Activated CD4-positive, alpha-beta memory T cell treated with anti-CD3 and anti-CD28 coated beads for 36 hours (primary cell): ENCODE measurements around the gene MS4A18. TPM values are rescaled to one million over a fixed set of nuclear protein-coding genes. Genes with fewer than 3 reads are reported as not detected.

ENCODE experiments used
- CTCF ChIA-PET: fragments of 350-600 bp; sonication (Branson Sonifier 250); formaldehyde crosslinking; loops from one replicate; lab custom pipeline; 2021; ENCODE audit warnings: antibody characterized with exemption, inconsistent platforms; lab: Charles Lee
- POLR2A ChIA-PET: fragments of 350-600 bp; sonication (Branson Sonifier 250); formaldehyde crosslinking; loops from one replicate; lab custom pipeline; 2021; ENCODE audit warnings: antibody characterized with exemption; lab: Charles Lee
- DNase-seq: peaks from one replicate; pipeline ENCODE4 v3.0.0-alpha.2; 2020
- H3K27ac Mint-ChIP-seq: one replicate; pipeline ENCODE4 v1.8.0; 2021; ENCODE audit warnings: mixed read lengths
- H3K27me3 Mint-ChIP-seq: one replicate; pipeline ENCODE4 v1.8.0; 2021; ENCODE audit warnings: mixed read lengths
- H3K36me3 Mint-ChIP-seq: one replicate; pipeline ENCODE4 v1.8.0; 2021; ENCODE audit warnings: mixed read lengths
- H3K4me1 Mint-ChIP-seq: one replicate; pipeline ENCODE4 v1.8.0; 2021; ENCODE audit warnings: low read depth, mixed read lengths
- H3K4me3 Mint-ChIP-seq: one replicate; pipeline ENCODE4 v1.8.0; 2021; ENCODE audit warnings: mild to moderate bottlenecking, mixed read lengths
- H3K9me3 Mint-ChIP-seq: one replicate; pipeline ENCODE4 v1.8.0; 2021; ENCODE audit warnings: mixed read lengths
- intact Hi-C: fragments of 100-400 bp; cut with micrococcal nuclease; formaldehyde crosslinking; loops from one replicate; pipeline ENCODE4 v1.15.1; 2023
- total RNA-seq, 2 experiments: library from RNA; stranded (reverse); gene quantifications; one replicate each; pipeline ENCODE4 v1.2.3, GENCODE V29; 2021

MS4A18 gene
- total RNA-seq, 2 experiments from 2014 or later, result not detected

GRCh38 chr11:60771146-60771545 lies 46.6 kb downstream of the MS4A18 start:
- H3K27ac Mint-ChIP-seq, result no peak overlapping the region
- CTCF ChIA-PET, result interaction anchor here (1.8 kb wide), 1 partner anchor 8 kb away, joined by 6 read pairs; no protein-coding TSS in a partner anchor
- no peak for DNase-seq
- peaks cover 8% of the 10 kb centered on the region for H3K27me3 Mint-ChIP-seq
- intact Hi-C loops, result no loop called here
- H3K36me3 Mint-ChIP-seq, result no peaks in the 10 kb centered on the region
- no peak overlapping the region for H3K4me3 Mint-ChIP-seq
- H3K4me1 Mint-ChIP-seq, result peaks cover 10% of the 10 kb centered on the region
- no peaks in the 10 kb centered on the region for H3K9me3 Mint-ChIP-seq
- POLR2A ChIA-PET, result no interaction called here

DNA sequence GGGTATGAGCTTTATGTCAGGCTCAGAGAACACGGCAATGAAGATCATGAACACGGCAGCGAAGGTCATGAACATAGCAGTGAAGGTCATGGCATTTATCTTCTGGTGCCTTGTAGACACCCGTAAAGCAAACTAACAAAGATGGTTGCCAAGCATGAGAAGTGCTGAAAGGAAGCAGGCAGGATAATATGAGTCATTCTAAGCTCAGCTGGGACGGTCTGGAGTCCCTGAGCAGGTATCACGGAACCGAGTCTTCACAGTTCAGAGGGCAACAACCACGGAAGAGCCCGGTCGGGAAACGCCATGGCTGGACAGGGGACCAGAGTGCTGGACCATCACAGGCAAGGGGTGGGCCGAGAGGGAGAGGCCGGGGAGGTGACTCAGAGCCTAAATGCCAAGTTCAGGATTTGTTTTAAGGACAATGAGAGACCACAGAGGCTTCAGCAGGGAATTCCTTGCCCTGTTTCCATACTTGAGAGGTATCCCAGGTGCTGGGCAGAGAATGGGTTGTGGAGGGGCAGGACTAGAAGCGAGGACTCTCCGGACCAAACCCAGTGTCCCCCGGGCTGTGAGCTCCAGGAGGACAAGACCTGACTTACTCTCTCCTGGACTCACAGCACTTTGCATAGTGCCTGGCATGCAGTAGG lies 47.5 kb downstream of the MS4A18 start:
- H3K4me3 Mint-ChIP-seq, result no peak overlapping the region
- peaks cover 10% of the 10 kb centered on the region for H3K4me1 Mint-ChIP-seq
- H3K36me3 Mint-ChIP-seq, result no peaks in the 10 kb centered on the region
- DNase-seq, result no peak
- CTCF ChIA-PET, result interaction anchor here (1.0 to 1.8 kb wide), 2 partner anchors 9 to 59 kb away, joined by 4 to 6 read pairs; no protein-coding TSS in a partner anchor
- intact Hi-C loops, result no loop called here
- H3K27ac Mint-ChIP-seq, result no peak overlapping the region
- H3K27me3 Mint-ChIP-seq, result peaks cover 6% of the 10 kb centered on the region
- POLR2A ChIA-PET, result interaction anchor here (0.9 kb wide), 1 partner anchor 9 kb away, joined by 3 read pairs; no protein-coding TSS in a partner anchor
- H3K9me3 Mint-ChIP-seq, result no peaks in the 10 kb centered on the region

GRCh38 chr11:60772666-60773065 lies 48.1 kb downstream of the MS4A18 start:
- CTCF ChIA-PET, result interaction anchor here (1.8 kb wide), 1 partner anchor 10 kb away, joined by 6 read pairs; no protein-coding TSS in a partner anchor
- H3K27me3 Mint-ChIP-seq, result peaks cover 4% of the 10 kb centered on the region

GRCh38 chr11:60774726-60775125 lies 50.2 kb downstream of the MS4A18 start:
- peaks cover 10% of the 10 kb centered on the region for H3K4me1 Mint-ChIP-seq
- no peaks in the 10 kb centered on the region for H3K9me3 Mint-ChIP-seq
- ChIA-PET CTCF (interaction anchor here (0.6 to 4.0 kb wide), 17 partner anchors 10 to 413 kb away, joined by 3 to 56 read pairs (median 3); no protein-coding TSS in a partner anchor), POLR2A (no interaction called here)
- DNase-seq, result no peak
- peaks cover 4% of the 10 kb centered on the region for H3K27me3 Mint-ChIP-seq
- no peak overlapping the region for H3K4me3 Mint-ChIP-seq
- H3K36me3 Mint-ChIP-seq, result no peaks in the 10 kb centered on the region
- H3K27ac Mint-ChIP-seq, result no peak overlapping the region
- intact Hi-C loops, result loop anchor here (2.0 to 5.0 kb wide), 2 partner anchors 56 to 123 kb away; no protein-coding TSS in a partner anchor

More at GRCh38 chr11:60772666-60773065, 48.1 kb downstream of the MS4A18 start:
- Mint-ChIP-seq H3K9me3 (no peaks in the 10 kb centered on the region), H3K4me1 (peaks cover 10% of the 10 kb centered on the region), H3K4me3 (no peak overlapping the region), H3K36me3 (no peaks in the 10 kb centered on the region), H3K27ac (no peak overlapping the region)
- intact Hi-C loops, result no loop called here
- no peak for DNase-seq
- POLR2A ChIA-PET, result interaction anchor here (0.9 kb wide), 1 partner anchor 9 kb away, joined by 3 read pairs; no protein-coding TSS in a partner anchor

DNA sequence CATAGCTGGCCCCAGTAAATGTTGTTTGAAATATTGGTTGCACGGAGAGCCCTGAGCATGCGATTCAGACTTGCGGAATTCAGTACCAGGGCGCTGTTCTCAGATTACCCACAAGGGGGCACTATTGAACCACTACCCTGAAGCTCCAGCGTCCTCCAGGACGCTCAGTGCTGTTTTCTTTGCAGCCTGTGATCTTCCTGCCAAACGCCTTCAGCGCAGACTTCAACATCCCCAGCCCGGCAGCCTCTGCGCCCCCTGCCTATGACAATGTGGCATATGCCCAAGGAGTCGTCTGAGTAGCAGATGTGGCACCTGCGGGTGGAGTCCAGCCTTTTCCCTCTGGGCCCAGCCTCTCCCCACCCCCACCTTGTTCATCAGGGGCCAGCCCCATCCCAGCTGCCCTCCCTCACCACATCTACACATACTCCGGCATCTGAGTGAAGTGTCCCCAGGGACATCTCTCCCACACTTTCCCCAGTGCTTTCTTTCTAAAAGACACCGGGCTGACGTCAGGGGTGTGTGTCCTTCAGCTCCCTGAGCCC lies 51.0 kb downstream of the MS4A18 start:
- peak; percentile 89 for DNase-seq
- CTCF ChIA-PET, result interaction anchor here (0.6 to 4.0 kb wide), 25 partner anchors 8 to 610 kb away, joined by 3 to 56 read pairs (median 3); partner anchors contain the start of gene MS4A10
- H3K9me3 Mint-ChIP-seq, result no peaks in the 10 kb centered on the region

GRCh38 chr11:60776167-60776566 lies 51.6 kb downstream of the MS4A18 start:
- POLR2A ChIA-PET, result no interaction called here
- Mint-ChIP-seq H3K4me3 (no peak overlapping the region), H3K36me3 (no peaks in the 10 kb centered on the region)

More for the DNA sequence above, 51.0 kb downstream of the MS4A18 start:
- H3K27ac Mint-ChIP-seq, result no peak overlapping the region
- H3K27me3 Mint-ChIP-seq, result peaks cover 4% of the 10 kb centered on the region
- POLR2A ChIA-PET, result no interaction called here
- peaks cover 10% of the 10 kb centered on the region for H3K4me1 Mint-ChIP-seq
- no peaks in the 10 kb centered on the region for H3K36me3 Mint-ChIP-seq
- intact Hi-C loops, result loop anchor here (2.0 to 5.0 kb wide), 2 partner anchors 55 to 122 kb away; no protein-coding TSS in a partner anchor
- no peak overlapping the region for H3K4me3 Mint-ChIP-seq

GRCh38 chr11:60777106-60777505 lies 52.6 kb downstream of the MS4A18 start:
- H3K27me3 Mint-ChIP-seq, result peaks cover 4% of the 10 kb centered on the region
- H3K4me1 Mint-ChIP-seq, result peaks cover 10% of the 10 kb centered on the region
- H3K27ac Mint-ChIP-seq, result no peak overlapping the region
- H3K36me3 Mint-ChIP-seq, result no peaks in the 10 kb centered on the region
- ChIA-PET CTCF (interaction anchor here (0.8 to 4.0 kb wide), 5 partner anchors 13 to 605 kb away, joined by 3 to 56 read pairs (median 3); partner anchors contain the start of gene MS4A15), POLR2A (no interaction called here)
- no peak for DNase-seq
- intact Hi-C loops, result loop anchor here (5.0 kb wide), 1 partner anchor 120 kb away; no protein-coding TSS in a partner anchor
- H3K9me3 Mint-ChIP-seq, result no peaks in the 10 kb centered on the region
- no peak overlapping the region for H3K4me3 Mint-ChIP-seq

More at GRCh38 chr11:60776167-60776566, 51.6 kb downstream of the MS4A18 start:
- CTCF ChIA-PET, result interaction anchor here (0.6 to 4.0 kb wide), 13 partner anchors 9 to 997 kb away, joined by 3 to 56 read pairs (median 4); partner anchors contain the start of gene MS4A10
- H3K9me3 Mint-ChIP-seq, result no peaks in the 10 kb centered on the region
- intact Hi-C loops, result loop anchor here (5.0 kb wide), 1 partner anchor 121 kb away; no protein-coding TSS in a partner anchor
- H3K4me1 Mint-ChIP-seq, result peaks cover 10% of the 10 kb centered on the region
- no peak for DNase-seq
- no peak overlapping the region for H3K27ac Mint-ChIP-seq
- peaks cover 4% of the 10 kb centered on the region for H3K27me3 Mint-ChIP-seq

- H3K27ac Mint-ChIP-seq, result no peak overlapping the region
- H3K4me1 Mint-ChIP-seq, result peaks cover 10% of the 10 kb centered on the region
- intact Hi-C loops, result loop anchor here (5.0 kb wide), 1 partner anchor 120 kb away; no protein-coding TSS in a partner anchor
Observed at GRCh38 chr11:60777572-60777971, 53.1 kb downstream of the MS4A18 start.

DNA sequence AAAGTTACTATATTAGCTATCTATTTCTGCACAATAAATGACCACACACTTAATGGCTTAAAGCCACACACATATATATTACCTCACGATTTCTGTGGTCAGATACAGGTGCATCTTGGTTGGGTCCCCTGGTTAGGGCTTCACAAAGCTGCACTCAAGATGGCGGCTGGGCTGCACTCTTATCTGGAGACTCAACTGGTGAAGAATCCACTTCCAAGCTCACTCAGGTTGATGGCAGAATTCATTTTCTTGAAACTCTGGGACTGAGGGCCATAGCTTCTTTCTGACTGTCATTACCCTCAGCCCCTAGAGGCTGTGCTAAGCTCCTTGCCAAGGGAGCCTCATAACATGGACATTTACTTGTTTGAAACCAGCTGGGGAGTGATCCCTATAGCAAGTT lies 55.5 kb downstream of the MS4A18 start:
- Mint-ChIP-seq H3K27me3 (peaks cover 2% of the 10 kb centered on the region), H3K9me3 (no peaks in the 10 kb centered on the region), H3K4me3 (no peak overlapping the region), H3K36me3 (no peaks in the 10 kb centered on the region), H3K27ac (no peak overlapping the region), H3K4me1 (peaks cover 4% of the 10 kb centered on the region)
- ChIA-PET CTCF (interaction anchor here (1.6 kb wide), 1 partner anchor 107 kb away, joined by 3 read pairs; no protein-coding TSS in a partner anchor), POLR2A (no interaction called here)
- intact Hi-C loops, result no loop called here
- DNase-seq, result no peak

More at GRCh38 chr11:60777572-60777971, 53.1 kb downstream of the MS4A18 start:
- CTCF ChIA-PET, result interaction anchor here (0.8 to 4.0 kb wide), 4 partner anchors 13 to 410 kb away, joined by 3 to 56 read pairs (median 4); partner anchors contain the start of gene MS4A15
- no peak for DNase-seq
- Mint-ChIP-seq H3K9me3 (no peaks in the 10 kb centered on the region), H3K36me3 (no peaks in the 10 kb centered on the region), H3K4me3 (no peak overlapping the region), H3K27me3 (peaks cover 4% of the 10 kb centered on the region)
- POLR2A ChIA-PET, result interaction anchor here (0.6 kb wide), 1 partner anchor 563 kb away, joined by 3 read pairs; no protein-coding TSS in a partner anchor

DNA sequence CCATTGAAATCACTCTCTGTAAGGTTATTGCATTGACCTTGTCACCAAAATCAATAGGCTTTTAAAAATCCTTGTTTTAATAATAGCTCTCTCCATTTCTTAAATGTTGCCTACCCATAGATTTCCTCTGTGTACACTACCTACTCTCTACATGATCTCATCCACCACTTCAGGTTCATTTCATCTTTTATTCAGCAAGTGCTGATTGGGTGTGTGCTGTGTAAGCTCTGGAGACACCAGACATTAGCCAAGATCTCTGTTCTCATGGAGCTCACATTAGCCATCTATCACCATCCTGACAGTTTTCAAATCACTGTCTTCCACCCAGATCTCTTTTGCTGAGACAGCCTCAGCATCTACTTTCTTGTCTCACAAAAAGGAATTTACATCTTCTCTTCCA lies 56.3 kb downstream of the MS4A18 start:
- intact Hi-C loops, result no loop called here
- DNase-seq, result no peak
- Mint-ChIP-seq H3K27ac (no peak overlapping the region), H3K4me1 (no peaks in the 10 kb centered on the region), H3K4me3 (no peak overlapping the region), H3K36me3 (no peaks in the 10 kb centered on the region), H3K27me3 (no peaks in the 10 kb centered on the region), H3K9me3 (no peaks in the 10 kb centered on the region)
- CTCF ChIA-PET, result interaction anchor here (1.6 kb wide), 1 partner anchor 107 kb away, joined by 3 read pairs; no protein-coding TSS in a partner anchor
- POLR2A ChIA-PET, result no interaction called here

GRCh38 chr11:60781286-60781980 lies 56.9 kb downstream of the MS4A18 start:
- no peaks in the 10 kb centered on the region for H3K36me3 Mint-ChIP-seq
- DNase-seq, result no peak
- H3K9me3 Mint-ChIP-seq, result no peaks in the 10 kb centered on the region
- no peak overlapping the region for H3K27ac Mint-ChIP-seq
- intact Hi-C loops, result no loop called here
- CTCF ChIA-PET, result interaction anchor here (1.0 kb wide), 1 partner anchor 604 kb away, joined by 3 read pairs; no protein-coding TSS in a partner anchor
- POLR2A ChIA-PET, result no interaction called here
- H3K4me3 Mint-ChIP-seq, result no peak overlapping the region
- no peaks in the 10 kb centered on the region for H3K27me3 Mint-ChIP-seq
- no peaks in the 10 kb centered on the region for H3K4me1 Mint-ChIP-seq
